Prostate gland (tissue), 2 donors: ENCODE measurements around the gene DPEP2. TPM values are rescaled to one million over a fixed set of nuclear protein-coding genes. Genes with fewer than 3 reads are reported as not detected.

ENCODE experiments used
- DNase-seq: peaks from one replicate; pipeline ENCODE4 v3.0.0-alpha.2; 2019; ENCODE audit warnings: low spot score
- H3K27ac ChIP-seq, 2 donors: fragments of 200-600 bp; sonication (generic); 2 replicates each; pipeline ENCODE4 v1.5.1; 2017 to 2019
- H3K27me3 ChIP-seq: fragments of 200-600 bp; sonication (generic); replicated peaks from 2 replicates; pipeline ENCODE4 v1.5.1; 2019; ENCODE audit not compliant: insufficient read depth
- H3K36me3 ChIP-seq, 2 donors: fragments of 200-600 bp; sonication (generic); 1 replicate in 1 of 2; 2 replicates in 1 of 2; pipeline versions ENCODE4 v1.5.1 to v1.8.1; 2017 to 2019
- H3K4me1 ChIP-seq: fragments of 200-600 bp; sonication (generic); replicated peaks from 2 replicates; pipeline ENCODE4 v1.5.1; 2019
- H3K4me3 ChIP-seq, 2 donors: fragments of 200-600 bp; sonication (generic); 2 replicates each; pipeline ENCODE4 v1.5.1; 2017 to 2019
- H3K9me3 ChIP-seq: fragments of 200-600 bp; sonication (generic); 2 replicates; pipeline ENCODE4 v1.5.1; 2017
- CTCF ChIP-seq, 4 experiments: fragments of 200-600 bp in 2 of 4; fragments of 450-650 bp in 2 of 4; sonication (generic) in 2 of 4; IDR thresholded peaks; 1 replicate in 3 of 4; 2 replicates in 1 of 4; pipeline ENCODE4 v1.5.1; 2016 to 2019; ENCODE audit warnings: antibody characterized with exemption in 4 of 4, mild to moderate bottlenecking in 2 of 4, moderate library complexity in 2 of 4
- POLR2A ChIP-seq: fragments of 450-650 bp; IDR thresholded peaks from one replicate; pipeline ENCODE4 v1.6.1; 2016; ENCODE audit warnings: antibody characterized with exemption, mild to moderate bottlenecking
- POLR2AphosphoS5 ChIP-seq: sonication (generic); formaldehyde crosslinking; IDR thresholded peaks from one replicate; pipeline ENCODE4 v1.6.1; 2017; ENCODE audit warnings: antibody characterized with exemption
- WGBS: methylation state at CpG from one replicate; pipeline ENCODE4 v1.1.5; 2018; 5-methylcytosine and 5-hydroxymethylcytosine counted together
- intact Hi-C: fragments of 100-400 bp; cut with DNase I; formaldehyde crosslinking; loops from one replicate; pipeline ENCODE4 v1.14.2; 2022
- total RNA-seq, 2 donors: library from RNA; depleted of rRNA; stranded (reverse); fragments of >200 nt; gene quantifications; one replicate each; pipeline ENCODE4 v1.1.0, GENCODE V29; 2016

The DPEP2 gene
- total RNA-seq, 2 donors from 2014 or later, result 0.41 to 2.4 TPM

- H3K4me3 ChIP-seq, result peak overlapping the region; percentile 67 to 78
- H3K36me3 ChIP-seq, result peaks cover 0 to 8% of the 10 kb centered on the region in 2 donors
- no peak for DNase-seq
- 23% methylated on average over 3 of the region's 3 CpGs for WGBS
- peak overlapping the region; percentile 50 to 88 for H3K27ac ChIP-seq
- no peaks in the 10 kb centered on the region for H3K27me3 ChIP-seq
- TF ChIP-seq CTCF (IDR thresholded peaks at IDR 0.05), result no peak
- TF ChIP-seq POLR2A, result peak; percentile 16
- no peaks in the 10 kb centered on the region for H3K9me3 ChIP-seq
- intact Hi-C loops, result no loop called here
- H3K4me1 ChIP-seq, result peaks cover 8% of the 10 kb centered on the region
Measured at GRCh38 chr16:67966549-67967182, 32.6 kb downstream of the DPEP2 start.

GRCh38 chr16:67965668-67966548, 33.4 kb downstream of the DPEP2 start:
- no peak for DNase-seq
- no peak for TF ChIP-seq CTCF (IDR thresholded peaks at IDR 0.05)
- no peak for TF ChIP-seq POLR2A
- TF ChIP-seq POLR2AphosphoS5, result no peak
- Histone ChIP-seq H3K4me3 (peak overlapping the region in 1 of 2 donors; percentile 78), H3K36me3 (peaks cover 0 to 10% of the 10 kb centered on the region in 2 donors), H3K9me3 (no peaks in the 10 kb centered on the region), H3K4me1 (peaks cover 14% of the 10 kb centered on the region), H3K27me3 (no peaks in the 10 kb centered on the region), H3K27ac (peak overlapping the region; percentile 50 to 88)
- intact Hi-C loops, result no loop called here
- WGBS, result 47% methylated on average over 11 of the region's 11 CpGs

- WGBS, result 80% methylated on average over 6 of the region's 6 CpGs
- peaks cover 0 to 10% of the 10 kb centered on the region in 2 donors for H3K36me3 ChIP-seq
- peaks cover 14% of the 10 kb centered on the region for H3K4me1 ChIP-seq
- no peaks in the 10 kb centered on the region for H3K27me3 ChIP-seq
- H3K4me3 ChIP-seq, result no peak overlapping the region
- no peaks in the 10 kb centered on the region for H3K9me3 ChIP-seq
- TF ChIP-seq POLR2AphosphoS5 (no peak), CTCF (IDR thresholded peaks at IDR 0.05) (no peak), POLR2A (no peak)
- no peak overlapping the region for H3K27ac ChIP-seq
- intact Hi-C loops, result no loop called here
- no peak for DNase-seq
Measured at GRCh38 chr16:67964477-67965131, 34.7 kb downstream of the DPEP2 start.

GRCh38 chr16:67963662-67964321, 35.5 kb downstream of the DPEP2 start:
- H3K9me3 ChIP-seq, result no peaks in the 10 kb centered on the region
- WGBS, result 71% methylated on average over 32 of the region's 32 CpGs
- intact Hi-C loops, result no loop called here
- no peak overlapping the region for H3K27ac ChIP-seq
- no peak for DNase-seq
- no peak overlapping the region for H3K4me3 ChIP-seq
- no peak for TF ChIP-seq CTCF (IDR thresholded peaks at IDR 0.05)
- TF ChIP-seq POLR2AphosphoS5, result no peak
- no peak for TF ChIP-seq POLR2A
- H3K27me3 ChIP-seq, result no peaks in the 10 kb centered on the region
- H3K4me1 ChIP-seq, result peaks cover 14% of the 10 kb centered on the region
- peaks cover 0 to 10% of the 10 kb centered on the region in 2 donors for H3K36me3 ChIP-seq
